ENCODE measurements around the gene NEDD9.

- TF ChIP-seq EZH2 (IDR thresholded peaks at IDR 0.05) (no peak), EGR1 (IDR thresholded peaks at IDR 0.05; ENCODE audit: low read depth) (no peak), CTCF (IDR thresholded peaks at IDR 0.05 in 2 of 3, conservative IDR thresholded peaks at IDR 0.05 in 1 of 3; ENCODE audit: borderline replicate concordance in 1 of 3, insufficient read depth in 1 of 3, low read depth in 2 of 3, low read length in 2 of 3) (no peak), MAX (IDR thresholded peaks at IDR 0.05) (no peak), EZH2phosphoT487 (IDR thresholded peaks at IDR 0.05; ENCODE audit: borderline replicate concordance) (no peak), SIN3A (IDR thresholded peaks at IDR 0.05; ENCODE audit: low read depth) (no peak), POLR2AphosphoS5 (IDR thresholded peaks at IDR 0.05; ENCODE audit: low read depth, low read length) (no peak), JUND (IDR thresholded peaks at IDR 0.05) (no peak), POLR2A (IDR thresholded peaks at IDR 0.05; ENCODE audit: borderline replicate concordance, extremely low read depth, insufficient read depth, insufficient read length) (no peak), YY1 (IDR thresholded peaks at IDR 0.05; ENCODE audit: extremely low read depth, insufficient replicate concordance, low read depth, low read length) (no peak), SRF (IDR thresholded peaks at IDR 0.05; ENCODE audit: low read depth) (no peak)
Observed at GRCh38 chr6:11204794-11205366, 27.6 kb downstream of the NEDD9 start.

Measured in HCT116 (cell line).